Breast epithelium (tissue), 4 donors: ENCODE data around the gene FARP1. TPM values are rescaled to one million over a fixed set of nuclear protein-coding genes. Genes with fewer than 3 reads are reported as not detected.

Experiments used
- DNase-seq, 2 donors: peaks; one replicate each; pipeline ENCODE4 v3.0.0-alpha.2; 2019; ENCODE audit warnings: low spot score in 2 of 2
- H3K27ac ChIP-seq, 2 donors: fragments of 200-600 bp; sonication (generic) in 1 of 2; one replicate each; pipeline ENCODE4 v1.5.1; 2016 to 2019; ENCODE audit warnings: mild to moderate bottlenecking in 1 of 2
- H3K27me3 ChIP-seq, 2 donors: fragments of 200-600 bp; sonication (generic) in 1 of 2; one replicate each; pipeline versions ENCODE4 v1.5.1 to v1.6.0; 2017 to 2019; ENCODE audit warnings: control low read depth in 1 of 2, mild to moderate bottlenecking in 1 of 2
- H3K36me3 ChIP-seq: fragments of 200-600 bp; one replicate; pipeline ENCODE4 v1.5.1; 2019
- H3K4me1 ChIP-seq, 2 donors: fragments of 200-600 bp; sonication (generic); one replicate each; pipeline ENCODE4 v1.5.1; 2016 to 2019; ENCODE audit warnings: control low read depth in 1 of 2
- H3K4me3 ChIP-seq, 3 donors: fragments of 200-600 bp; sonication (generic); 1 replicate in 2 of 3; 2 replicates in 1 of 3; pipeline ENCODE4 v1.5.1; 2016 to 2019; ENCODE audit warnings: mild to moderate bottlenecking in 3 of 3, moderate library complexity in 2 of 3
- H3K9me3 ChIP-seq, 2 donors: fragments of 200-600 bp; sonication (generic) in 1 of 2; one replicate each; pipeline ENCODE4 v1.5.1; 2016 to 2019; ENCODE audit warnings: control low read depth in 1 of 2
- POLR2A ChIP-seq: fragments of 450-650 bp; IDR thresholded peaks from one replicate; pipeline ENCODE4 v1.6.1; 2016; ENCODE audit warnings: antibody characterized with exemption, mild to moderate bottlenecking, moderate library complexity
- POLR2AphosphoS5 ChIP-seq, 3 donors: sonication (generic); formaldehyde crosslinking; IDR thresholded peaks; one replicate each; pipeline ENCODE4 v1.6.1; 2017; ENCODE audit warnings: antibody characterized with exemption in 3 of 3
- intact Hi-C: fragments of 100-400 bp; cut with DNase I; formaldehyde crosslinking; loops from one replicate; pipeline ENCODE4 v1.15.1; 2023; ENCODE audit warnings: low total_unique reads
- total RNA-seq, 3 donors: library from RNA; depleted of rRNA; stranded (reverse); fragments of >200 nt; gene quantifications; one replicate each; pipeline ENCODE4 v1.1.0, GENCODE V29; 2016
- TF ChIP-seq, protein P1 (sequence below), 3 donors: fragments of 450-650 bp; IDR thresholded peaks; one replicate each; pipeline ENCODE4 v1.5.1; 2016 to 2017; ENCODE audit warnings: antibody characterized with exemption in 3 of 3, mild to moderate bottlenecking in 3 of 3, moderate library complexity in 3 of 3

The FARP1 gene
- total RNA-seq, 3 donors from 2014 or later, result 29.8 to 97.3 (median 80.1) TPM

DNA sequence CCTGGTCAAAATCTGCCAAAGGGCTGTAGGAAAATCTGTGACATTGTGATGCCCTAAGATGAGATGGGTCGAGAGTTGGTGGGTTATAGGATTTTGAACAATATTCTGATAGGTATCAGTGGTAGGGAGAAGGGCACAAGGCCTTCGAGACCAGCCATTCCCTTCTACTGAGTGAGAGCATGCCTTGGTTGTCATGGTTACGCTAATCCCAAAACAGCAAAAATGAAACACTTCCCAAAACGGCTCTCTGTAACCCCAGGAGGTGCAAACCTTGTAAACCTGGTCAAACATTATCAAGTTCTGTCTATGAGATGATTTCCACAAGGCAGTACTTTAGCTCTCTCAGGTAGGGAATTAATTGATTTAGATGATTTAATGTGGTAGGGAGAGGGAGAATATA, 192.8 kb downstream of the FARP1 start:
- TF ChIP-seq, protein P1, sequence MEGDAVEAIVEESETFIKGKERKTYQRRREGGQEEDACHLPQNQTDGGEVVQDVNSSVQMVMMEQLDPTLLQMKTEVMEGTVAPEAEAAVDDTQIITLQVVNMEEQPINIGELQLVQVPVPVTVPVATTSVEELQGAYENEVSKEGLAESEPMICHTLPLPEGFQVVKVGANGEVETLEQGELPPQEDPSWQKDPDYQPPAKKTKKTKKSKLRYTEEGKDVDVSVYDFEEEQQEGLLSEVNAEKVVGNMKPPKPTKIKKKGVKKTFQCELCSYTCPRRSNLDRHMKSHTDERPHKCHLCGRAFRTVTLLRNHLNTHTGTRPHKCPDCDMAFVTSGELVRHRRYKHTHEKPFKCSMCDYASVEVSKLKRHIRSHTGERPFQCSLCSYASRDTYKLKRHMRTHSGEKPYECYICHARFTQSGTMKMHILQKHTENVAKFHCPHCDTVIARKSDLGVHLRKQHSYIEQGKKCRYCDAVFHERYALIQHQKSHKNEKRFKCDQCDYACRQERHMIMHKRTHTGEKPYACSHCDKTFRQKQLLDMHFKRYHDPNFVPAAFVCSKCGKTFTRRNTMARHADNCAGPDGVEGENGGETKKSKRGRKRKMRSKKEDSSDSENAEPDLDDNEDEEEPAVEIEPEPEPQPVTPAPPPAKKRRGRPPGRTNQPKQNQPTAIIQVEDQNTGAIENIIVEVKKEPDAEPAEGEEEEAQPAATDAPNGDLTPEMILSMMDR (IDR thresholded peaks at IDR 0.05), result no peak
- TF ChIP-seq POLR2AphosphoS5 (IDR thresholded peaks at IDR 0.05) (no peak), POLR2A (no peak)
- intact Hi-C loops, result no loop called here
- Histone ChIP-seq H3K27me3 (no peaks in the 10 kb centered on the region), H3K9me3 (no peaks in the 10 kb centered on the region), H3K27ac (no peak overlapping the region), H3K4me3 (no peak overlapping the region), H3K4me1 (no peaks in the 10 kb centered on the region), H3K36me3 (no peaks in the 10 kb centered on the region)
- no peak for DNase-seq

DNA sequence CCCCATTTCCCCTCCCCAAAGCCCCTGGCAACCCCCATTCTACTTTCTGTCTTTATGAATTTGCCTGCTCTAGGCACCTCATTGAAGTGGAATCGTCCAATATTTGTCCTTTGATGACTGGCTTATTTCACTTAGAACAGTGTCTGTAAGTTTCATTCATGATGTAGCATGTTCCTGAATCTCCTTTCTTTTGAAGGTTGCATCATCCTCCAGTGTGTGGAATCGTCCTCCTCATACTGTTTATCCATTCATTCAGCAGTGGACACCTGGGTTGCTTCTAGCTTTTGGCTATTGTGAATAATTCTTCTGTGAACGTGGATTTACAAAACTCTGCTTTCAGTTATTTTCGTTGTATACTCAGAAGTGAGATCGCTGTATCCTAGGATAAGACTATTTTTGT, 195.4 kb downstream of the FARP1 start:
- H3K27ac ChIP-seq, result no peak overlapping the region
- DNase-seq, result no peak
- intact Hi-C loops, result no loop called here
- H3K9me3 ChIP-seq, result no peaks in the 10 kb centered on the region
- no peak overlapping the region for H3K4me3 ChIP-seq
- no peaks in the 10 kb centered on the region for H3K4me1 ChIP-seq
- no peaks in the 10 kb centered on the region for H3K27me3 ChIP-seq
- TF ChIP-seq, protein P1 (IDR thresholded peaks at IDR 0.05), result no peak
- TF ChIP-seq POLR2A (no peak), POLR2AphosphoS5 (IDR thresholded peaks at IDR 0.05) (no peak)
- H3K36me3 ChIP-seq, result no peaks in the 10 kb centered on the region

DNA sequence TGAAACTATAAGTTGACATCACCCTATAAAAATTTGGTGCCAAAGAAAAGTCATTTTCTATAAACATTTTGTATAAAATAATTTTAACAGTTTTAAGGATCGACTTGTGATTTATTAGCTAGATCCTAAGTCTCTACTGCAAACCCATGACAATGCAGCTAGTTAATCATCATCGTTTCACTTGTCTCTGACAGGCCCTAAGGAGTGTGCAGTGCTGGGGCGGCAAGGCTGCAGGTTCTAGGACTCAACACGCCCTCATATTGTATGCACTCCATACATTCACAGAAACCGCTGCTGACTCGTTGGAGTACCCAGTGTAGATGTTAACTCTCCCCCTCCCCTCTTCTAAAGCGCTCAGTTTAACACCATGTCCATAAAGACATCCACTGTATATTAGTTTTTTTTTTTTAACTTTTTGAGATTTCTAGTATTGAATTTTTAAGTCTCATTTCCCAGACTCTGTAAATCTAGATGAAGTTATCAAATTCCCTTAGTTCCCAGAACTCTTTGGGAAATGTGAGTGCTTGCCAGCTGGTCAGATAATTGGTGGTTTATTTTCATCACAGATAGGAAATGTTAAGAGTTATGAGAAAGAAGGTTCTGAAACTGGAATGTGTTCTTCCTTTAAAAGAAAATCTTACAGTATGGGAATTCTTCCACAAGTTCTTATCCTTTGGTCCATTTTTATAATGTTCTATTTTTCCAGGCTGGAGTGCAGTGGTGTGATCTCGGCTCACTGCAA, 197.0 kb downstream of the FARP1 start:
- no peak for DNase-seq
- H3K36me3 ChIP-seq, result no peaks in the 10 kb centered on the region
- intact Hi-C loops, result no loop called here

DNA sequence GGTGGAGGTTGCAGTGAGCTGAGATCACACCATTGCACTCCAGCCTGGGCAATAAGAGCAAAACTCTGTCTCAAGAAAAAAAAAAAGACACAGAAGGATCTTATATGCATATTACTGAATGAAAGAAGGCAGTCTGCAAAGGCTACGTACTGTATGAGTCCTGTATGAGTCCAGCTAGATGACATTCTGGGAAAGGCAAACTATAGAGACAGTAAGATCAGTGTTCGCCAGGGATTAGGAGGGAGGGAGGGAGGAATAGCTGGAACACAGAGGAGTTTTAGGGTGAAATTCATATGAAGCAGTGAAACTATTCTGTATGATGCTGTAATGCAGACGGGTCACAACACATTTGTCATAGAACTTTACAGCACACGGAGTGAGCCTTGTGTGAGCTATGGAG, 200.1 kb downstream of the FARP1 start:
- Histone ChIP-seq H3K27me3 (no peaks in the 10 kb centered on the region), H3K4me1 (no peaks in the 10 kb centered on the region), H3K36me3 (no peaks in the 10 kb centered on the region), H3K27ac (no peak overlapping the region), H3K4me3 (no peak overlapping the region), H3K9me3 (no peaks in the 10 kb centered on the region)
- TF ChIP-seq, protein P1 (IDR thresholded peaks at IDR 0.05), result no peak
- TF ChIP-seq POLR2AphosphoS5 (IDR thresholded peaks at IDR 0.05) (no peak), POLR2A (no peak)
- intact Hi-C loops, result no loop called here
- DNase-seq, result no peak

More for the DNA sequence above, 197.0 kb downstream of the FARP1 start:
- Histone ChIP-seq H3K4me1 (no peaks in the 10 kb centered on the region), H3K9me3 (no peaks in the 10 kb centered on the region), H3K4me3 (no peak overlapping the region), H3K27me3 (no peaks in the 10 kb centered on the region), H3K27ac (no peak overlapping the region)
- TF ChIP-seq POLR2AphosphoS5 (IDR thresholded peaks at IDR 0.05) (no peak), POLR2A (no peak)
- TF ChIP-seq, protein P1 (IDR thresholded peaks at IDR 0.05), result no peak

DNA sequence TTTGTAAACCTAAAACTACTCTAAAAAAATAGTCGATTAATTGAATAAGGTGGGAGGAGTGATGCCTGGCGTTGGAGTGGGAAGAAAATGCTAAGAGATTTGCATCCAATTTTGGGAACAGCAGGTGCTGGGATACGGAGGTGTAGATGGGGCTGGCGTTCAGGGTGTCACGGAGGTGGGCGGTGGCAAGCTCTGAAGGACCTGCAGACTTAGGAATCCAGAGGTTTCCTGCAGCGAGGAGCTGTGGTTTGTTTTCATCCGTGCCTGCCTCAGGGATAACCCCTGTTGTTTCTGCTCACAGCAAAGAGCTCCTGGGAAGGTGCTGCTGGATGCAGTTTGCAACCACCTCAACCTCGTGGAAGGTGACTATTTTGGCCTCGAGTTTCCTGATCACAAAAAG, 200.6 kb downstream of the FARP1 start:
- intact Hi-C loops, result no loop called here
- no peak overlapping the region for H3K27ac ChIP-seq
- no peak for DNase-seq
- no peaks in the 10 kb centered on the region for H3K36me3 ChIP-seq
- H3K4me1 ChIP-seq, result no peaks in the 10 kb centered on the region
- H3K4me3 ChIP-seq, result no peak overlapping the region
- H3K27me3 ChIP-seq, result no peaks in the 10 kb centered on the region
- H3K9me3 ChIP-seq, result no peaks in the 10 kb centered on the region
- TF ChIP-seq, protein P1 (IDR thresholded peaks at IDR 0.05), result no peak
- no peak for TF ChIP-seq POLR2AphosphoS5 (IDR thresholded peaks at IDR 0.05)
- no peak for TF ChIP-seq POLR2A
